Spleen (tissue), 11 donors: ENCODE data around the gene CTDSPL. TPM values are rescaled to one million over a fixed set of nuclear protein-coding genes. Genes with fewer than 3 reads are reported as not detected.
A peak's percentile ranks its signal among the peaks of the same experiment; 100 is the strongest.

Experiments
- DNase-seq: peaks from one replicate; pipeline ENCODE4 v3.0.0-alpha.2; 2020
- H3K27ac ChIP-seq, 8 donors: fragments of 200-600 bp; sonication (generic) in 7 of 8; 1 replicate in 4 of 8; 2 replicates in 4 of 8; pipeline versions ENCODE4 v1.5.0 to v1.8.0; 2016 to 2021; ENCODE audit warnings: inconsistent platforms in 4 of 8, mild to moderate bottlenecking in 4 of 8, moderate library complexity in 1 of 8
- H3K27me3 ChIP-seq, 7 donors: fragments of 200-600 bp; sonication (generic) in 6 of 7; replicated peaks in 1 of 7; 1 replicate in 4 of 7; 2 replicates in 3 of 7; pipeline versions ENCODE4 v1.5.0 to v1.8.0; 2016 to 2021; ENCODE audit warnings: inconsistent platforms in 3 of 7, mild to moderate bottlenecking in 1 of 7
- H3K36me3 ChIP-seq, 6 donors: fragments of 200-600 bp; sonication (generic) in 5 of 6; 1 replicate in 4 of 6; 2 replicates in 2 of 6; pipeline versions ENCODE4 v1.5.0 to v1.8.0; 2016 to 2021; ENCODE audit warnings: inconsistent platforms in 2 of 6
- H3K4me1 ChIP-seq, 6 donors: fragments of 200-600 bp; sonication (generic) in 5 of 6; 1 replicate in 3 of 6; 2 replicates in 3 of 6; pipeline versions ENCODE4 v1.5.0 to v1.8.0; 2016 to 2021; ENCODE audit warnings: inconsistent platforms in 3 of 6
- H3K4me3 ChIP-seq, 8 donors: fragments of 200-600 bp; sonication (generic) in 7 of 8; 1 replicate in 4 of 8; 2 replicates in 4 of 8; pipeline versions ENCODE4 v1.5.0 to v1.8.0; 2016 to 2021; ENCODE audit warnings: inconsistent platforms in 4 of 8, mild to moderate bottlenecking in 4 of 8, moderate library complexity in 2 of 8
- H3K9me3 ChIP-seq, 8 donors: fragments of 200-600 bp; sonication (generic) in 7 of 8; 1 replicate in 4 of 8; 2 replicates in 4 of 8; pipeline versions ENCODE4 v1.5.0 to v1.8.0; 2016 to 2021; ENCODE audit warnings: inconsistent platforms in 4 of 8
- CTCF ChIP-seq, 11 experiments: fragments of 200-600 bp in 7 of 11; fragments of 450-650 bp in 4 of 11; sonication (generic) in 4 of 11; IDR thresholded peaks in 8 of 11; conservative IDR thresholded peaks in 3 of 11; 1 replicate in 7 of 11; 2 replicates in 4 of 11; pipeline versions ENCODE4 v1.4.0 to v1.8.0; 2016 to 2021; ENCODE audit warnings: antibody characterized with exemption in 11 of 11, inconsistent platforms in 4 of 11, mild to moderate bottlenecking in 1 of 11
- POLR2A ChIP-seq, 3 donors: fragments of 450-650 bp; IDR thresholded peaks; one replicate each; pipeline ENCODE4 v1.5.1; 2017; ENCODE audit warnings: antibody characterized with exemption in 3 of 3, mild to moderate bottlenecking in 1 of 3
- POLR2AphosphoS5 ChIP-seq, 3 donors: sonication (generic); formaldehyde crosslinking; IDR thresholded peaks; one replicate each; pipeline ENCODE4 v1.5.1; 2017; ENCODE audit warnings: antibody characterized with exemption in 3 of 3
- WGBS, 5 donors: extraction: QIAGEN DNeasy Blood & Tissue Kit in 3 of 5; methylation state at CpG; one replicate each; pipeline versions ENCODE4 v1.1.5 to v1.1.7; 2013 to 2018; 5-methylcytosine and 5-hydroxymethylcytosine counted together
- intact Hi-C: fragments of 100-400 bp; cut with DNase I; formaldehyde crosslinking; loops from one replicate; pipeline ENCODE4 v1.15.0; 2023; ENCODE audit warnings: low total_unique reads
- polyA plus RNA-seq, 3 donors: library from polyadenylated mRNA; stranded (reverse); fragments of 200-250 nt; gene quantifications; one replicate each; pipeline ENCODE4 v1.2.1, GENCODE V29; 2013
- total RNA-seq, 7 donors: library from RNA; depleted of rRNA in 3 of 7; stranded (reverse); fragments of >200 nt in 3 of 7; fragmentation: NEBNext Ultra II Directional in 4 of 7; extraction: Animal tissue kit (Norgen Biotek cat#: 25700) in 4 of 7; gene quantifications; one replicate each; pipeline versions ENCODE4 v1.1.0 to v1.2.1, GENCODE V29; 2016 to 2021
- donor health status: healthy with polysubstance abuse.
- donor health status: DM: no; HTN: no; CAD: no; lungs with moderate emphysema.
- donor health status: DM: no; HTN: no; CAD: no.
- donor health status: Bipolar disorder and iron deficiency.
- donor health status: healthy.
- donor health status: DM: no; HTN: no; CAD: no.
- donor health status: DM: yes; HTN: yes; CAD: no.

CTDSPL gene
- total and polyA plus RNA-seq, 10 donors, result 3.9 to 46.0 (median 26.2) TPM

GRCh38 chr3:37941608-37942508, 80.2 kb downstream of the CTDSPL start:
- peaks cover 23 to 75% (median 37%) of the 10 kb centered on the region in 6 donors for H3K4me1 ChIP-seq
- H3K9me3 ChIP-seq, result no peaks in the 10 kb centered on the region
- intact Hi-C loops, result no loop called here
- H3K27ac ChIP-seq, result peak overlapping the region in 7 of 8 donors; percentile 40 to 74 (median 62)
- no peaks in the 10 kb centered on the region for H3K27me3 ChIP-seq
- no peak for DNase-seq
- no peak overlapping the region for H3K4me3 ChIP-seq
- 74 to 80% (median 79%) methylated on average over 12 of the region's 12 CpGs for WGBS, 5 donors
- no peaks in the 10 kb centered on the region for H3K36me3 ChIP-seq
- no peak for TF ChIP-seq POLR2AphosphoS5 (IDR thresholded peaks at IDR 0.05)
- no peak for TF ChIP-seq CTCF (IDR thresholded peaks at IDR 0.05 in 8 of 11, conservative IDR thresholded peaks at IDR 0.05 in 3 of 11)
- TF ChIP-seq POLR2A (IDR thresholded peaks at IDR 0.05), result no peak

GRCh38 chr3:37942646-37943045, 81.0 kb downstream of the CTDSPL start:
- no peak for TF ChIP-seq CTCF (IDR thresholded peaks at IDR 0.05 in 8 of 11, conservative IDR thresholded peaks at IDR 0.05 in 3 of 11)
- no peak for TF ChIP-seq POLR2A (IDR thresholded peaks at IDR 0.05)
- no peak for TF ChIP-seq POLR2AphosphoS5 (IDR thresholded peaks at IDR 0.05)
- H3K27ac ChIP-seq, result peak overlapping the region in 7 of 8 donors; percentile 56 to 74 (median 62)
- no peak for DNase-seq
- no peak overlapping the region for H3K4me3 ChIP-seq
- intact Hi-C loops, result no loop called here
- H3K36me3 ChIP-seq, result no peaks in the 10 kb centered on the region
- WGBS, 5 donors, result 85 to 90% (median 86%) methylated on average over 2 of the region's 2 CpGs
- no peaks in the 10 kb centered on the region for H3K9me3 ChIP-seq
- no peaks in the 10 kb centered on the region for H3K27me3 ChIP-seq
- H3K4me1 ChIP-seq, result peaks cover 23 to 70% (median 37%) of the 10 kb centered on the region in 6 donors

GRCh38 chr3:37943126-37943525, 81.4 kb downstream of the CTDSPL start:
- peaks cover 23 to 70% (median 37%) of the 10 kb centered on the region in 6 donors for H3K4me1 ChIP-seq
- H3K4me3 ChIP-seq, result no peak overlapping the region
- DNase-seq, result no peak
- H3K9me3 ChIP-seq, result no peaks in the 10 kb centered on the region
- 72 to 82% (median 77%) methylated on average over 4 of the region's 4 CpGs for WGBS, 5 donors
- no peaks in the 10 kb centered on the region for H3K27me3 ChIP-seq
- H3K27ac ChIP-seq, result peak overlapping the region in 6 of 8 donors; percentile 56 to 74 (median 67)
- TF ChIP-seq POLR2A (IDR thresholded peaks at IDR 0.05), result no peak
- TF ChIP-seq POLR2AphosphoS5 (IDR thresholded peaks at IDR 0.05), result no peak
- TF ChIP-seq CTCF (IDR thresholded peaks at IDR 0.05 in 8 of 11, conservative IDR thresholded peaks at IDR 0.05 in 3 of 11), result no peak
- H3K36me3 ChIP-seq, result no peaks in the 10 kb centered on the region
- intact Hi-C loops, result no loop called here

GRCh38 chr3:37943631-37944314, 82.1 kb downstream of the CTDSPL start:
- Histone ChIP-seq H3K36me3 (no peaks in the 10 kb centered on the region), H3K27ac (peak overlapping the region in 6 of 8 donors; percentile 56 to 74 (median 67)), H3K27me3 (no peaks in the 10 kb centered on the region), H3K9me3 (no peaks in the 10 kb centered on the region), H3K4me1 (peaks cover 23 to 64% (median 37%) of the 10 kb centered on the region in 6 donors), H3K4me3 (no peak overlapping the region)
- no peak for TF ChIP-seq POLR2A (IDR thresholded peaks at IDR 0.05)
- TF ChIP-seq CTCF (IDR thresholded peaks at IDR 0.05 in 8 of 11, conservative IDR thresholded peaks at IDR 0.05 in 3 of 11), result no peak
- TF ChIP-seq POLR2AphosphoS5 (IDR thresholded peaks at IDR 0.05), result no peak
- no peak for DNase-seq
- intact Hi-C loops, result no loop called here
- WGBS, 5 donors, result 77 to 86% (median 81%) methylated on average over 8 of the region's 8 CpGs
